HPDE6-E6E7 (cell line): Measurements from ENCODE around the gene LARGE1.

Experiments
- DNase-seq: peaks from one replicate; pipeline ENCODE4 v3.0.0; 2011; ENCODE audit warnings: missing footprints; ENCODE audit errors: extremely low spot score

The LARGE1 gene

GRCh38 chr22:33321466-33321865 is 598.8 kb downstream of the LARGE1 start:
- DNase-seq, result no peak

- DNase-seq, result no peak
Observed at GRCh38 chr22:33315954-33316353, 604.3 kb downstream of the LARGE1 start.

- no peak for DNase-seq
Observed at GRCh38 chr22:33315117-33315516, 605.2 kb downstream of the LARGE1 start.

GRCh38 chr22:33314316-33314715 is 606.0 kb downstream of the LARGE1 start:
- DNase-seq, result no peak

- DNase-seq, result no peak
Observed at GRCh38 chr22:33303099-33303498, 617.2 kb downstream of the LARGE1 start.

GRCh38 chr22:33302549-33302948 is 617.7 kb downstream of the LARGE1 start:
- no peak for DNase-seq

- DNase-seq, result no peak
Observed at GRCh38 chr22:33302049-33302545, 618.2 kb downstream of the LARGE1 start.

GRCh38 chr22:33300165-33300564 is 620.1 kb downstream of the LARGE1 start:
- DNase-seq, result no peak

GRCh38 chr22:33299245-33299956 is 620.9 kb downstream of the LARGE1 start:
- no peak for DNase-seq

GRCh38 chr22:33296941-33297340 is 623.3 kb downstream of the LARGE1 start:
- no peak for DNase-seq

GRCh38 chr22:33288078-33288477 is 632.2 kb downstream of the LARGE1 start:
- no peak for DNase-seq

GRCh38 chr22:33275073-33275443 is 645.2 kb downstream of the LARGE1 start:
- no peak for DNase-seq

- DNase-seq, result no peak
Observed at GRCh38 chr22:33274214-33275072, 645.8 kb downstream of the LARGE1 start.

GRCh38 chr22:33272871-33273270 is 647.4 kb downstream of the LARGE1 start:
- no peak for DNase-seq

- no peak for DNase-seq
Observed at GRCh38 chr22:33272180-33272579, 648.1 kb downstream of the LARGE1 start.

- DNase-seq, result no peak
Observed at GRCh38 chr22:33271390-33272161, 648.7 kb downstream of the LARGE1 start.

GRCh38 chr22:33270596-33270995 is 649.7 kb downstream of the LARGE1 start:
- no peak for DNase-seq

- no peak for DNase-seq
Observed at GRCh38 chr22:33261699-33262098, 658.6 kb downstream of the LARGE1 start.

- DNase-seq, result no peak
Observed at GRCh38 chr22:33260498-33260897, 659.8 kb downstream of the LARGE1 start.

- no peak for DNase-seq
Observed at GRCh38 chr22:33255791-33256190, 664.5 kb downstream of the LARGE1 start.

- DNase-seq, result no peak
Observed at GRCh38 chr22:33248948-33249347, 671.3 kb downstream of the LARGE1 start.

- DNase-seq, result no peak
Observed at GRCh38 chr22:33247758-33248157, 672.5 kb downstream of the LARGE1 start.
